ENCODE data around the gene TFEB.

TFEB gene

DNA sequence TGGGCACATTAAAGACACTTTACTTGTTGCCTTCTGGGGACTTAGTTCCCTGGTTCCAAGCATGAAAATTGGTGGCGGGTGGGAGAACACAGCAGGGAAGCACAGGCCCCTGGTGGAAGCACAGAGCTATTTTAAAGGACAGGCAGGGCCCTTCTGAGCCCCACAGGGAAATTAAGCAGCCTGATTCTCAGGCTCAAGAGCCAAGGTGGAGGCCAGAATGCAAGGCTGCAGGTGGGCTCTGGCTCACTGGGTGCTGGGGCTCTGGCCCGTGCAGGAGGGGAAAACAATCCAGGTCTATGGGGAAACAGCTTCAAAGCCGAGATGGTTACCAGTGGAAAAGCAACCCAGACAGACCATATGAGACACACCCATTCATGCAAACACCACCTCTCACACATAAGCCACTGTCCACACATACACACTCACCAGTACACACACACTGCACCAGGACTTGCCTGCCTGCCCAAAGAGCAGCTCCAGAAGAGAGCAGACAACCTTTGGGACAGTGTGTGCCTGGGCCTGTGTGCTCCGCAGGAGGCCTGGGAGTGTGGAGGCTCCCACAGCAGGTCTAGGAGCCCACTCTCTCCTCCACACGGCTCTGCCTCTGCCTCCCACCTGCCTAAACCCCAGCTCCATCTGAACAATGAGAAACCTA, 30.6 kb downstream of the TFEB start:
- no peak for DNase-seq

DNA sequence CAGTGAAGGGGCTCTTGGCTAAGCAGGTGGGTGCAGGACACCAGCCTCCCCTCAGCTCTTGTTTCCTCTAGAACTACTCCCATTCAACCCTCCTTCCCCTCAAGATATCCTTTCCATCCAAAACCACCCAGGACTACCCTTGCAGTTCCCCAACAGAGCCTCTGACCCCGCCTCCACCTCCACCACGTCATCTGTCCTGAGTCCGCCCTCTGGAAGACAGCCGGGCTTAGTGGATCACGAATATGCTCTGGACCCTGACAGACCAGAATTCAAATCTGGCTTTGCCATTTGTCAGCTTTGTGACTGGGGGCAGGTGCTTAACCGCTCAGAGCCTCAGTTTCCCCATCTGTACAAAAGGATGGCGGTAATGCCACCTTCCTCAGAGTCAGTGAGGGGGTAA, 31.4 kb downstream of the TFEB start:
- DNase-seq = no peak

DNA sequence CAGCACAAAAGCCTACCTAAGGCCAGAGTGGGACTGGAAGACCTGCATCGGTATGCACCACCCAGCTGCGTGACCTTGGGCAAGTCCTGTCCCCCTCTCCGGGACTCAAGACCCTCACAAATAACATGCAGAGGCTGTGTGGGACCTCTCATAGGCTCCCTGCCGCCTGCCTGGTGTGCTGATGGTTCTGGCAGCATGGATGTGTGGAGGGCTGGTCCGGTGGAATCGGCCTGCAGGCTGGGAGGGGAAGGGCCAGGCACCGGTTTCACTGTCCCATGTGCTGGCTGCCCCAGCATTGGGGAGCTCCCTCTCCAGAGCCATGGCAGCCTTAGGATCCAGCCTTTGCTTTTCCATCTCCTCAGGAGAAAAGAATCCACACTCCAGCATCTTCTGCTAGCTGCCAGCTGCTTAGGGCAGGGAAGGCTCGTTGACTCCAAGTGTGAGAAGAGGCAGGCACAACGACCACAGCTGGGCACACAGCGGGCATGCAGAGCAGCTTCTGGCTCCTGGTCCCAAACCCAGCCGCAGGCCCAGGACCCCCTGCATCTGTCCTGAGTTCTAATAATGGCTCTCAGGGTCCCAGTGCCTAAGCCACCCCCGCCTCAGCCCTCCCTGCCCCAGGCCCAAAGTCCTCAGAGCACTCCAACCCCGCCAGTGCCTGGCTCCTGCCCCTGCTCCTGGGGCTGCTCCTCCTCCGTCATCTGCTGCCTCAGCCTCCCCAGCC, 32.5 kb downstream of the TFEB start:
- DNase-seq = no peak

DNA sequence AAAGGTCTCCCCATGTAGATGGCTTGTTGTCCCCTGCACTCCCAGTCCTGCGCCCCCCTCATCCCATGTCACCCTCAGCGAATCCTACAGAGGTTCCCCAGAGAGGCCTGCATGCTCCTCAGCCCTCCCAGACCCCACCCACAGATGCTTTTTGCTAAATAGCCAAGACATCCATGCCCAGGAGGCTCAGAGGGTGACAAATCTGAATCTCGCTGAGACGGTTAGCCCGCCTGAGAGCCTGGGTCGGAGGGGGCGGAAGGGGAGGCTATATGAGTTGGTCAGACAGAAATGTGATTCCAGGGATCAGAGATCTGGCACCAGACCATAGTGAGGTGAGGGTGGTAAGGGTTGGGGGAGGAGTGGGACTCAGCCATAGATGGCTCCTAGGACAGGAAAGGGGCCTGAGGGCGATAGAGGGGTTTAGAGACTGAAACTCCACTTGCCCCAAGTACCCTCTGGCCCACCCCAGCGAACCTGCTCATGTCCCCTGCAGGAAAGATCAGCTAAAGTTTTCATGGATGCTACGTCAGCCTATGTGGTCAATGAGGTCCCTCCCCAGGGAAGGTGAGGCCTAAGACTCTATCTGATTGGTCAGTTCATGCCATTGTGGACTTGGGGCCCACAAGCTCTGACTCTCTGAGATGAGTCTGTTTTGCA, 33.2 kb downstream of the TFEB start:
- no peak for DNase-seq

DNA sequence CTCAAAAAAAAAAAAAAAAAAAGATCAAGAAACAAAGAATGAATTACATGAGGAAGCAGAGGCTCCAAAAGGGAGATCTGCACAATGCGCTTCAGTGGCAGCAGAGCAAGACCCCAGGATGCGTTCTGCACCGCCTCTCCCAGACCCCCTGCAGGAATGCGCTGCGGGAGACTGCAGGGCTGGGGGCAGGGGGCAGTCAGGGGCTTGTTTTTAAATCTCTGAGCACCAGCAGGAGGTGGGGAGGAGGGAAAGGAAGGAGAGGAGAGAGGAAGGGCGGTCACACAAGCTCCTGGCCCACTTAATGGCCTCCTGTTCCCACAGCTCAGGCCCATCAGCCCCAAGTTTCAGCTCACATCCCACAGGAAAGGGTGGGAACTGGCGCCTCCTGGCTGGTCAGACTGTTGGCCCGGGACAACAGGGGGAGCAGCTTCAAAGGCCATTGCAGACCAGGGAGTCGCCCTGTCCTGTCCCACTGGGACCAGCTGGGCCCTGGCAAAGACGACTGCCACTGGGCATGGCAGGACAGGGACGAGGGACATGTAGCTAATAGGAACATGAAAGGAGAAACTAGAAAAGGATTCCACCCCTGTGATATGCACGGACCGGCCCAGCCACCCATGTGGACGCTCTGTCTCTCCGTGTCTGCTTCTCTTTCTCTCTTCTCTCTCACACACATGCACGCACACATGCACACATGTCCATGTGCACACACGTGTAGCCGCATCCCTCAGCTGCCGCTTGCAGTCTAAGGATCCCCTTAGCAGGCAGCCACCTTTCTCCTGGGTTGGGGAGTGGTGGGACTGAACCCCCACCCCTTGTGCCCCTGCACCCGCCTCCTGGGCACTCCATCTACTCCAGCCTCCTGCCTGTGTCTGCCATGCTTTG, 34.7 kb downstream of the TFEB start:
- no peak for DNase-seq

DNA sequence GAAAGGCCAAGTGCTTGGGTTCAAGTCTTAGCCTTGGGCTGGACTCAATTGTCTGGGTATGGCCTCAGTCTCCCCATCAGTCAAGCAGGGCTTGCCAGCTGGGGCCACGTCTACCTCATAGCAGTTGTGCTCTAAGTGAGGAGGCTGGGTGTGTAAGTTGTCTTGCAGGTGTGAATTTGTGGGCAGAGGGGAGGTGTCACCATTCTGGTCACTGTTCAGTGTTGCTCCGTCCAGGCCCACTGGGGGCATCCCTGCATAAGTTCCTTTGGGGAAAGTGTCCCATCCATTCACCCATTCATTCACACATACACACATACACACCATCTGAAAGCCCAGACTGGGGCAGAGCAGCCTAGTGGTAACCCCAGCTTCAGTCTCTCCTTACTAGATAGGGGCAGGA, 36.3 kb downstream of the TFEB start:
- DNase-seq = no peak

DNA sequence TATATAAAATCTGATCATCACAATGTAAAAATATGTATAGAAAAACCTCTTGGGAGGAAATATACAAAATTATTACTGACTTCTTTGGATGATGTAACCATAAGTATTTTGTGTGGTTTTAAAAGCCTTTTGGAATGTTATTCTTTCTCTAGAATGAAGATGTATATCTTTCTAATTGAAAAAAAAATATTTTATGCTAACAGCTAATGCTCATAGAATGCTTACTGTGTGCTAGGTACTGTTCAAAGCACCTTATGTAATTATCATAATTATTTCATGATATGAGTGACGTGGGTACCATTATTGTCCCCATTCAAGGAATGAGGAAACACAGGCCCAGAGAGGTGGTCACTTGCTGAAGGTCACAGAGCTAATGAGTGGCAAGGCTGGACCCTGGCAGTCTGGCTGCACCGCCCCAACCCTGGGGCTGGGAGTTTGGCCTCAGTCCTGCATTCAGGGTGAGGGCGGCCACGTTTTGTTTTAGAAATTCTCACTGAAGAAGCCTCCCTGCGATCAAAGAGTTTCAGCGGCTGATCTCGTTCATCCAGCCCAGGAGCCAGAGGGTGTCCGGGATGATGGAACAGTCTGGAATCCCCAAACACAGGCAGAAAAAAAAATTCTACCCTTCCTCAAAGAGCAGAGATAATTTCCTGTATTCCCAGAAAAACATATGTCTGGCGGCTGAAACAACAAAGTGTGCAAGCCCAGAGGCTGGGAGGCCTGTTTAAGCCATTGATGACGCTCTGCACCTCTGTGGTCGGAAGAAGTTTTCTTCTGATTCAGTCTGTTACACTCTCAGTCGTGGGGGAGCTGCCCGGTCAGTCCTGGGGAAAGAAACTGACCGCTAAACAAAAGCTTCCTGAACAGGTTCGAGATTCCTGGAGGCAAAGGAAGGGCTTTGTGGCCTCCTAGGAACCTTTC, 37.3 kb downstream of the TFEB start:
- DNase-seq = no peak

DNA sequence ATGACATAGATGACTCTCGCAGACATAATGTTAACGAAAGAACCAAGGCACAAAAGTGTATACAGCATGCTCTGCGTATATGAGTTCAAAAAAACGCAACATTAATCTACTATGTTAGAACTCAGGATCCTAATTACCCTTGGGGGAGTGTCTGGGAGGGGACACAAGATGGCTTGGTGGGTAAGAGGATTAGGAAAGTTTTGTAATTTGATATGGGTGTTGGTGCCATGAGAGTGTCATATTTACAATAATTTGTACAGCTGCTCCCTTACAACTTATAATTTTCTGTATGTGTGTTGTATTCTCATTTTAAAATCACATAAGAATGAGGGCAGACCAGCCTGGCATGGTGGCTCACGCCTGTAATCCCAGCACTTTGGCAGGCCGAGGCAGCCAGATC, 38.6 kb downstream of the TFEB start:
- no peak for DNase-seq

DNA sequence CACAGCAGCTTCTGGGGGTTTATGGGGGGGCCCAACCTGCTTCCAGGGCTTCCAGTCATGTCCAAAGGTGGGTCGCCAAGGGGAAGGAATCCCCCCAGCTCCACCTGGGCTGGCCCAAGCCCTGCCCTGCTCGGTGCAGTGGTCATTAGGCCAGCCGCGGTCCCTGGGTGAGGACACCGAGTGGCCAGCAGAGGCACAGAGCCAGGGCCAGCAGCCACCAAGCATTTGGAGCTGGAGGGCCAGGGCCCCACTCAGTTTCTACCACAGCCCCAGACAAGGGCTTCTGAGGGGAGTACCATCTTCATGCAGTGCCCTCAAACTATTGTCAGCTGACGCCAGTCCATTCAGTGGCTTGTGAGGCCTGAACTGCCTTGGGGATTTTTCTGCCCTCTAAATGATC, 39.6 kb downstream of the TFEB start:
- no peak for DNase-seq

DNA sequence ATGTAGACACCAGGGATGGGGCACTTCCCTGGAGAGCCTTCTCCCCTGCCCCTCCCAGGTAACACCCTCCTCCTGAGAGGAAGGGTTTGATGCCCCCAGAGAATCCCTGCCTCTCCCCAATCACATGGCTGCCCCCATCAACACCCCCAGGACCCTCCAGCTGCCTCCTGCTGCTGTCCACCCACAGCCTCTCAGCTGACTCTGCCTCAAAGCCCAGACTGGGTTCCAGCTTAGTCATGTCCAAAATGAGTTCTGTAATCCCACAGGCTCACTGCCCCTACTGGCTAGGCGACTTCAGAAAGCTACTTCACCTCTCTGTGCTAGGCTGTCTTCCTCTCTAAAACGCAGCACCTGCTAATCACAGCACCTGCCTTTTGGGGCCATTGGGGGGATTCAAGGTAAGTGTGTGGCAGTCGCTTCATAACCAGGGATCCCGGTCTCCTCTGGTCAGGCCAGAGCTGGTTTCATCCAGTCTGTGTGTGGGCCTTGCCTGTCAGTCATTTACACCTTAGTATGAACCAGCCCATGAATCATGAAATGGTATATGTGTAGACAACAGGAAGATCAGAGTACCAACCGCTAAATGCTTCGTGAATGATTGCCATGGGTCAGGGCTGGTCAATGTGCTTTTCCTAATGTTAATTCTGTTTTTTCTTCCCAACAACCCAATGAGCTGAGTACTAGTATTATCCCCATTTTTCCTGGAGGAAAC, 40.4 kb downstream of the TFEB start:
- no peak for DNase-seq

DNA sequence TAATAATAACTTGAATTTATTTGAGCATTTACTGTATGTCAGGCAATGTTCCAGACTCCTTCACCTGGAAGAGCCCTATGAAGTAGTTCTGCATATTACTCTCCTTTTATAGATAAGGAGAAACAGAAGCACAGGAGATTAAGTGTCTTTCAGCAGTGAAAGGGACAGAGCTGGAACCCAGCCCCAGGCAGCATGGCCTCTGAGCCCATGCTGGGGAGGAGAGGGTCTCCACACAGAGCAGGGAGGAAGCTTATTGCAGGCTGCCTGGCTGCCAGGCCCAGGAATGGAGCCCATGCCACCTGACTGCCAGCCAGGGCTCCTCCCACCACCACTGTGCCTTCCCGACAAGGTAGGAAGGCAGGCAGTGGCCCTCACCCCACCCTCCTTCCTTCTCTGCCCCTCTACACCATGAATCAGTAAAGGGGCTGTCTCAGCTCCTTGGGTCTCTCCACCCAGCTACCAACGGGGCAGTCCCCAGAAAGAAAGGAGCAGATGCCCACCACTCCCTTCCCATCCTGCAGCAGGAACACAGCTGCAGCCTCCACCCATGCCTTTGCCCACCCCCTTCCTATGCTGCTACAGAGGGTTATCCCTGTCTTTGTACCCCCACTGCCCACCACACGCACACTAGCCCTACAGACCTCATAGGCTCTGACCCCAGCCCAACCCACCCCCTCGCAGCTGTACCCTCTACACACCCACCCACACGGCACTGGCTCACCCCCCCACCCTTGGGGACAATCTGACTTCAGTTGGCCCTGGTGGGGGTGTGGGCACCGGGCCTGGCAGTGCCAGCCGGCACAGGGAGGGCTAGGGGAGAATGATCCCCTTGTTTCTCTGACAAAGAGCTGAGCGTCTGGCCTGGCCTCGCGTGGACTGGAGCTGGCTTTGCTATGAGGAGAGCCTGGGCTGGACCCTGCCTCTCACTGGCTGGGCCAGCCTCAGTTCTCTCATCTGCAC, 41.8 kb downstream of the TFEB start:
- DNase-seq = no peak

DNA sequence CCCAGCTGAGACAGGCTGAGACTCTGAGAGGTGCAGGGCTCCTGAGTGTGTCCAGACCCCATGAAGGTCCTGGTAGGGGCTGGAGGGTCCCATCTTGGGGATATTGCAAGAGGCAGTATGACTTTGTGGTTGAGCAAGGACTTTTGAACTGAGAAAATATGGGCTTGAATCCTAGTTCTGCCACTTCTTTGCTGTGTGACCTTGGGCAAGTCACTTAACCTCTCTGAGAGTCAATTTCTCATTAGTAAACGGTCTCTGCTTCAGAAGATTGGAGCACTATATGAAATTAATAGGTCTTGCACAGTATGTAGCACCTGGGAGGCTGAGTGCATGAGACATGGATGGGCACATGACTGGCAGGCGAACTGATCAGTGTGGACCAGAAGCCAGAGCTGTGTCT, 42.7 kb downstream of the TFEB start:
- no peak for DNase-seq

DNA sequence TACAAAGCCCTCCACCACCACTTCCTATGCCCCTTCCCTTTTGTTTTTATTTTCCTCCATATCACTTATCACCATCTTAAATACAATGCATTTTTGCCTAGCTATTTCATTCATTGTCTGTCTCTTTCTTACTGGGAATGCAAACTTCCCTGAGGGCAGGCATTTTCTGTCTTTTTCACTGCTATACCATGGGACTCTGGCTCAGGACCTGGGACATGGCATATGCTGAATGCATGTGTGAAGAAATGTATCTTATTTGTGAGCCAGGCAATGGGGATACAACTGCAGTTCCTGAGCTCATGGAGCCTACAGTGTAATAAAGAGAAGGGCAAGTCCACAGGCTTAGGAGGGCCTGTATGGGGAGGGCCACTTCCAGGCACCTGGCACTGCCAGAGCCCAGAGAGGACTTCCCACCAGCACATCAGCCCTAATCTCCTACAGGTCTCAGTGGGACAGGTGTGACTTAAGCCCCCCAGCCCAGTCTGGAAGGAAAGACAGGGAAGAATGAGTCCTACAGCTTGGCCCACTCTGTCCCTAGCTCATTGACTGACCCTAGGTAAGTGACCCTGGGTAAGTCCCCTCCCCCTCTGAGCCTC, 43.2 kb downstream of the TFEB start:
- DNase-seq = no peak

DNA sequence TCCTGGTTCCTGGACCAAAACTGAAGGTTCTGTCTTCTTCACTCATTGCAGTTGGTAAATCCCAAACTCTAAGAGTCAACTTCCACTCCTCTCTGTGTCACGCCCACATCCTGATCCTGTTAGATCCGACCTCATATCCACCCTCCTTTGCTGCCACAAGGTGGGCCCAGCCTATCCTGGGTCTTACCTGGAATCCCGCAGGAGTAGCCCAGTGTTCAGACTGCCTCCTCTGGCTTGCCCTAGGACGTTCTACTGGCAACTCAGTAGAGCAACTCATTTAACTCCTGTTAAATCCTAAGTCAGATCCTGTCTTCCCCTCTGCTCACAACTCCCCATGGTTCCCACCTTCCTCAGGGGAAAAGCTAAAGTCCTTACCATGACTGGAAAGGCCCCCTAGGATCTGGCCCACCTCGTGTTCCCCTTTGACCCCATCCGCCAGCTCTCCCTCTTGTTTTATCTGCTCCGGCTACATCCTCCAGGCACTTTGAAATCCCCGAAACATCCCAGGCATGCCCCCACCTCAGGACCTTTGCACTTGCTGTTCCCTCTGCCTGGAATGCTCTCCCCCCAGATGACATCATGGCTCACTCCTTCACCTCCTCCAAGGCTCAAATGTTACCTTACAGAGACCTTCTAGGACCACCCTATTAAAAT, 43.9 kb downstream of the TFEB start:
- no peak for DNase-seq

DNA sequence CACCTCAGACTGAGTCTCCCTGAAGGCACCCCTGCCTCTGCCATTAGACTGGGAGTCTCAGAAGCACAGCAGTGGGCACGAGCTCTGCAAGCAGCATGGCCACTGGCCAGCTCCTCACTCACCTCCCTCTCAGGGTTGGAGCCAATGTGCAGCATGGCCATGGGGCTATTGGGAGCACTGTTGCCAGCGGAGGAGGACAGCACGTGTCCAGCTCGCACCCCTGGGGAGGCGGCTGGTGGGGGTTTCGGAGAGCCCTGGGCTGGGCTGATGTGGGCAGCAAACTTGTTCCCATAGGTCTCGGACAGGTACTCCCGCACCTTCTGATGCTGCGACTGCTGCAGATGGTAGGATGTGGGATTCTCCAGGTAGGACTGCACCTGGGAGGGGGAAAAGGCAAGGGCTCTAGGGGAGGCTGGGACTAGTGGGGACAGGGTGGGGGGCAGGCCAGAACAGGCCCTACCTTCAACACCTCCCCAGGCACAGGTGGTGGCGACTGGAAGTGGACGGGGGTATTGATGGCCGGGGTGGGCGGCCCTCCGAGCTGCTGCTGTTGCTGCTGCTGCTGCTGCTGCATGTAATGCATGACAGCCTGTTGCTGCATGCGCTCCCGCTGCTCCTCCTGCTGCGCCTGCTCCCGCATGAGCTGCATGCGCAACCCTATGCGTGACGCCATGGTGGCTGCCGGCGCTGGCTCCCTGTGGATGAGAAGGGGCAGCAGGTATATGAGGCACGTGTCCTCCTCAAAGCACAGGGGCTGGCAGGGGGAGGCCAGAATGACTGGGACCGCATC, 44.7 kb downstream of the TFEB start:
- DNase-seq = no peak

DNA sequence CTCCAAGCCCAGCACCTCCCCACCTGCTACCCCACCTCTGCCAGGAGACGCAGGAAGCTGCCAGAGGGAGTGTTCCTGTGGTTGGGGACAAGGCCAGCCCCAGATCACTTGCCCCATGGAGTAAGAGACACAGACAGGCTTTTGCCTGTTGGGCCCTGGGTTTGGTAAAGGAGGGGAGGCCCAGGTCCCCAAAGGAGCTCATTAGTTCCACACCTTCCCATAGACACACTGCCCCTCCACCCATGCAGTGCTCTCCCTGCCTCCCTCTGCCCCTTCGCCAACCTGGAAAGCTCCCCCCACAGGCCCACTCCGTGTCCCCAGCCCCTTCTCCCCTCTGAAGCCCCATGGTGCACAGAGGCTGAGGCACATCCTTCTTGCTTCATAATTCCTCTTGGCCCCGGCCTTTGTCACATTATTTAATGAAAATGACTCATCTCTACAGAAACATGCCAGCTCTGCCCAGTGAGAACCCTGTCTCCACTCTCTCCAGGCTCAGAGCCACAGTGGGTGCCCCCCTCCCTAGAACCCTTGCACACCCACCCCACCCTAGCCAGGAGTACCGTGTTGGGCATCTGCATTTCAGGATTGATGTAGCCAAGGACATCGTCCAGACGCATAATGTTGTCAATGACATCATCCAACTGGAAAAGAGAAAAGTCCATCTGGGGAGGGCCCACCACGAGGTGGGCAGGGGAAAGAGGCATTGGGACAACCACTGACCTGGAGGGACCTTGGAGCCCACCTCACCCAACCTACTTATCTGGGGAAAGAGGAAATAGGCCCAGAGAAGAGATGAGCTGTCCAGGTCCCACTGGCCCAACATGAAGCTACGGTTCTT, 46.0 kb downstream of the TFEB start:
- DNase-seq = no peak

DNA sequence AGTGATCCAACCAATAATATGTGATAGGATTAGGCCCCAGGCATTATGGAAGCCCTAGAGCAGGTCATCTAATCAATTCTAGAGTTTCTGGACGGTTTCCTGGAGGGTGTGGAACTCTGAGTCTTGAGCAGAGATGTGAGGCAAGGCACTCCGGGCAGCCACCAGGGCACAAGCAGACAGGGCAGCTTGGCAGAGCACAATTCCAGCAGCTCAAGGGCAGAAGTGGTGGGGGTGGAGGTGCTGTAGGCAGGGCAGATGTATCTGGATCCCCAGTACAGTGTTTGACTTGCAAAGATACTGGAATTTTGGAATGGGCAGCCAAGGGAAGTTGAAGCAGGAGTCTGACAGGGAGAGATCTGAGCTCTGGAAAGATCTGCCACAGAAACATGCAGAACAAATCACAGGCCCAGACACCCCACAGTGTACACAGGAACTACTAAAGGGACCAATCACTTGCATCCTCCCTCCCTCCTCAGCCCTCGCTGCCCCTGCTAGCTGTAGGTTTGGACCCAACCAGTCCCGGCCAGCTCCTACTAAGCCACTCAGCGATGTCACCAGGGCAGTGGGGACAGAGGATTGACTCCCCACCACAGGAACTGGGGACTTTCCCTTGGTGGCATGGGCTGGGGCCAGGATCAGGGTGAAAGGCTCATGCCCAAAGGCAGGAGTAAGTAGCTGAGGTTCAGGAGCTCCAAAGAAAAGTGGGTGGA, 47.0 kb downstream of the TFEB start:
- DNase-seq = no peak

All from stimulated activated CD4-positive, alpha-beta T cell treated with anti-CD3 and anti-CD28 coated beads, Interleukin-12 subunit alpha, Interleukin-12 subunit beta, amount 100 ng/mL, for 4 hours (primary cell).